Duodenal mucosa (tissue), 2 donors: Measurements from ENCODE around the gene MIOS.

ENCODE experiments used
- H3K27ac ChIP-seq: one replicate; pipeline ENCODE4 v1.7.0; 2013; ENCODE audit warnings: low read depth, low read length
- H3K27me3 ChIP-seq, 2 donors: one replicate each; pipeline ENCODE4 v1.7.0; 2013; ENCODE audit warnings: low read length in 2 of 2, control low read depth in 1 of 2; ENCODE audit not compliant: insufficient read depth in 2 of 2, control insufficient read depth in 1 of 2
- H3K36me3 ChIP-seq, 2 donors: one replicate each; pipeline ENCODE4 v1.7.0; 2013; ENCODE audit warnings: low read length in 2 of 2, control low read depth in 1 of 2; ENCODE audit not compliant: insufficient read depth in 2 of 2, control insufficient read depth in 1 of 2
- H3K4me1 ChIP-seq, 2 donors: one replicate each; pipeline ENCODE4 v1.7.0; 2013; ENCODE audit warnings: low read length in 2 of 2, control low read depth in 1 of 2; ENCODE audit not compliant: insufficient read depth in 2 of 2, control insufficient read depth in 1 of 2
- H3K4me3 ChIP-seq, 2 donors: one replicate each; pipeline ENCODE4 v1.7.0; 2013; ENCODE audit warnings: low read length in 2 of 2, low read depth in 1 of 2
- H3K9ac ChIP-seq, 2 donors: one replicate each; pipeline ENCODE4 v1.7.0; 2013; ENCODE audit warnings: low read length in 2 of 2, low read depth in 1 of 2
- H3K9me3 ChIP-seq, 2 donors: one replicate each; pipeline ENCODE4 v1.7.0; 2013; ENCODE audit warnings: low read length in 2 of 2, control low read depth in 1 of 2; ENCODE audit not compliant: control insufficient read depth in 1 of 2

The MIOS gene

GRCh38 chr7:7609330-7609729 is 42.6 kb downstream of the MIOS start:
- H3K9me3 ChIP-seq = no peaks in the 10 kb centered on the region
- no peaks in the 10 kb centered on the region for H3K4me1 ChIP-seq
- no peak overlapping the region for H3K27ac ChIP-seq
- no peaks in the 10 kb centered on the region for H3K27me3 ChIP-seq
- no peak overlapping the region for H3K9ac ChIP-seq
- peaks cover 4 to 10% of the 10 kb centered on the region in 2 donors for H3K36me3 ChIP-seq
- H3K4me3 ChIP-seq = no peak overlapping the region

DNA sequence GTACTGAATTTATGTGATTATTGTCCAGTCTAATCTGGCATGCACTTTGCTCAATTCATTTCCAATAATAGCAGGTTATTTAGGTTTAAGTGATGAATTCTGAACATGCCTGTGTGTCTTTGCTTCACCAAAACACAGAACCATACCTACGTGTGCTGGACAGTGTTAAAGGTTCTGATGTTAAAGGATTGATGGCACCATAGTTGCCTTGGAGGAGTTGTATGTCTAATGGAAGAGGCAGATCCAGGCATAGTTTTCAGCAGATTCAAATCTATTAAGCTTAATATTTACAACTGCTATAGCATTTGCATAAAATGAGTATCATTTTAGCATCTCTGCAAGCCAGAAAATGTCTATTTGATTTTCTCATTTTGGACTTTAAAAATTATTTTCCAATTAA is 45.8 kb downstream of the MIOS start:
- H3K9ac ChIP-seq = no peak overlapping the region
- no peaks in the 10 kb centered on the region for H3K4me1 ChIP-seq
- H3K4me3 ChIP-seq = no peak overlapping the region
- H3K9me3 ChIP-seq = no peaks in the 10 kb centered on the region
- peaks cover 0 to 2% of the 10 kb centered on the region in 2 donors for H3K36me3 ChIP-seq
- no peak overlapping the region for H3K27ac ChIP-seq
- no peaks in the 10 kb centered on the region for H3K27me3 ChIP-seq

GRCh38 chr7:7613210-7613609 is 46.5 kb downstream of the MIOS start:
- Histone ChIP-seq H3K27me3 (no peaks in the 10 kb centered on the region), H3K36me3 (no peaks in the 10 kb centered on the region), H3K27ac (no peak overlapping the region), H3K4me1 (no peaks in the 10 kb centered on the region), H3K4me3 (no peak overlapping the region), H3K9me3 (no peaks in the 10 kb centered on the region), H3K9ac (no peak overlapping the region)

- no peaks in the 10 kb centered on the region for H3K9me3 ChIP-seq
- H3K4me1 ChIP-seq = no peaks in the 10 kb centered on the region
- H3K4me3 ChIP-seq = no peak overlapping the region
- no peaks in the 10 kb centered on the region for H3K36me3 ChIP-seq
- no peaks in the 10 kb centered on the region for H3K27me3 ChIP-seq
- no peak overlapping the region for H3K27ac ChIP-seq
- no peak overlapping the region for H3K9ac ChIP-seq
These were observed 47.5 kb downstream of the MIOS start for GRCh38 chr7:7614018-7614741.

DNA sequence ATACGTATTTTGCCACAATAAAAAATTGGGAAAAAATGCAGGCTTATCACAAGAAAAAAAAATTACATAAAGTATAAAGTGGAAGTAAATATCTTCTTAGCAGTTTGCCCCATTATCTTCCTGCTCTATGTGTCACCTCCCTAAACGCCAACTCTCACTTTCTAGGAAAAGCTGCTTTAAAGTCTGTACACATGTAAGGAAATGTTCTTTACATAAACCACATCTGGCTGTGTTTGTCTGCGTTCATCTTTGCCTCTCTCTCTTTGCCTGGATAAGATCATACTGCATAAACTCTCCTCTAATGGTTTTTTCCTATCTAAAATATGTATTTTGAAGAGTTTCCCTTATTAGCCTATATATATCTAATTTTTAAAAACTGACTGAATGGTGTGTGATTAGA is 50.9 kb downstream of the MIOS start:
- Histone ChIP-seq H3K27me3 (no peaks in the 10 kb centered on the region), H3K36me3 (no peaks in the 10 kb centered on the region), H3K4me1 (no peaks in the 10 kb centered on the region), H3K4me3 (no peak overlapping the region), H3K9ac (no peak overlapping the region), H3K9me3 (no peaks in the 10 kb centered on the region), H3K27ac (no peak overlapping the region)

DNA sequence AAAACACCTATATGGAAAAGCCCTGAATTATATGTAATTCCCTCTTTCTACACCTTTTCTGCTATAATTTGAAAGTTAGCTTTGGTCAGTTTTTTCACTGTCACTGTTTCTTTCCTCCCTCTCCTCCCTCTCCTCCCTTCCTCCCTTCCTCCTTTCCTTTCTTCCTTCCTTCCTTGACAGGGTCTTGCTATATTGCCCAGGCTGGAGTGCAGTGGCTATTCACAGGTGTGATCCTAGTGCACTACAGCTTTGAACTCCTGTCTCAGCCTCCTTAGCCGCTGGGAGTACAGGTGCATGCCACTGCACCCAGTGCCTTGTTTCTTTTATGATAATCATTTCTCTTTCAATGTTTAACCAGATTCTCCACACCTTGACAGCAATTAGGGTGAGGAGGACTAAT is 51.7 kb downstream of the MIOS start:
- H3K4me1 ChIP-seq = no peaks in the 10 kb centered on the region
- H3K9me3 ChIP-seq = no peaks in the 10 kb centered on the region
- H3K4me3 ChIP-seq = no peak overlapping the region
- no peak overlapping the region for H3K27ac ChIP-seq
- H3K36me3 ChIP-seq = no peaks in the 10 kb centered on the region
- H3K9ac ChIP-seq = no peak overlapping the region
- no peaks in the 10 kb centered on the region for H3K27me3 ChIP-seq

- no peaks in the 10 kb centered on the region for H3K9me3 ChIP-seq
These were observed 53.6 kb downstream of the MIOS start for GRCh38 chr7:7620236-7620635.

GRCh38 chr7:7620644-7621210 is 54.0 kb downstream of the MIOS start:
- no peak overlapping the region for H3K4me3 ChIP-seq

More at GRCh38 chr7:7620236-7620635, 53.6 kb downstream of the MIOS start:
- no peaks in the 10 kb centered on the region for H3K27me3 ChIP-seq
- no peak overlapping the region for H3K27ac ChIP-seq
- H3K4me1 ChIP-seq = no peaks in the 10 kb centered on the region
- no peaks in the 10 kb centered on the region for H3K36me3 ChIP-seq
- no peak overlapping the region for H3K9ac ChIP-seq
- no peak overlapping the region for H3K4me3 ChIP-seq

DNA sequence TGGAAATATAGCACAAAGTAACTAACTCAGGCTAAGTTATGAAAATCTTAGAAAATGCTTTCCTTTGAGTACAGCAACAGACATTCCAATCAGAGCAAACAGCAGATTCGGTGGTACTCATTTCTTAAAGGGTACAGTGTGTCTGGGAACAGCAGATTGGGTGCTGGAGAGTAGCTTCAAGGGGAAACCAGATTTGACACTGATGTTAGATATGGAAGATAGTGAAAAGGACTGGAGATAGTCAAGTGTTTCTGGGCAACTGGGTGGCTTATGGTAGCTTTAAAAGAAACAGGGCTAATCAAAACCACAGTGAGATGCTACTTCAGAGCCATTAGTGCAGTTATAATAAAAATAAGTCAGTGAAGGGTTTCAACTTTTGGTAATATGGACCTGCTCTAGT is 61.8 kb downstream of the MIOS start:
- Histone ChIP-seq H3K9me3 (peaks cover 0 to 4% of the 10 kb centered on the region in 2 donors), H3K36me3 (no peaks in the 10 kb centered on the region), H3K27ac (no peak overlapping the region), H3K4me1 (no peaks in the 10 kb centered on the region), H3K27me3 (no peaks in the 10 kb centered on the region), H3K9ac (no peak overlapping the region), H3K4me3 (no peak overlapping the region)

More at GRCh38 chr7:7620644-7621210, 54.0 kb downstream of the MIOS start:
- Histone ChIP-seq H3K27me3 (no peaks in the 10 kb centered on the region), H3K9ac (no peak overlapping the region), H3K9me3 (peaks cover 0 to under 1% of the 10 kb centered on the region in 2 donors), H3K4me1 (no peaks in the 10 kb centered on the region), H3K27ac (no peak overlapping the region), H3K36me3 (no peaks in the 10 kb centered on the region)

DNA sequence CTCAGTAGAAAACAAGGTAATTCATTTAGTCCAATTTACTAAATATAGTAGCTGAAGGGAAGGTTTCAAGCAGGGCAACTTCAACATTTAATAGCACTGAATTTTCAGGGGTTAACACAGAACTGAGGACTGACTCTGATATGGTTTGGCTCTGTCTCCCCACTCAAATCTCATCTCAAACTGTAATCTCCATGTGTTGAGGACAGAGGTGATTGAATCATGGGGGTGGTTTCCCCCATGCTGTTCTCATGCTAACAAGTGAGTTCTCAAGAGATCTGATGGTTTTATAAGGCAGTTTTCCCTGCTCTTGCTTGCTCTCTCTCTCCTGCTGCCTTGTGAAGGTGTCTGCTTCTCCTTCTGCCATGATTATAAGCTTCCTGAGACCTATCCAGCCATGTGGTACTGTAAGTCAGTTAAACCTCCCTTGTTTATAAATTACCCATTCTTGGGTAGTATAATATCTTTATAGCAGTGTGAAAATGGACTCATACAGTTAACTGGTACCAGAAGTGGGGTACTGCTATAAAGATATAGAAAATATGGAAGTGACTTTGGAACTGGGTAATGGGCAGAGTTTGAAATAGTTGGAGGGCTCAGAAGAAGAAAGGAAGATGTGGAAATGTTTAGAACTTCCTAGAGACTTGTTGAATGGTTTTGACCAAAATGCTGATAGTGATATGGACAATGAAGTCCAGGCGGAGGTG is 64.1 kb downstream of the MIOS start:
- H3K4me3 ChIP-seq = no peak overlapping the region
- H3K9ac ChIP-seq = no peak overlapping the region
- no peaks in the 10 kb centered on the region for H3K27me3 ChIP-seq
- H3K9me3 ChIP-seq = peaks cover 0 to 3% of the 10 kb centered on the region in 2 donors
- peaks cover 0 to 2% of the 10 kb centered on the region in 2 donors for H3K36me3 ChIP-seq
- no peaks in the 10 kb centered on the region for H3K4me1 ChIP-seq
- H3K27ac ChIP-seq = no peak overlapping the region
